Mammary epithelial cell (primary cell): ENCODE measurements around the gene DOCK2.

Experiments used
- CTCF ChIP-seq, 2 donors: IDR thresholded peaks in 1 of 2; conservative IDR thresholded peaks in 1 of 2; 2 replicates each; pipeline ENCODE4 v1.5.1; 2011 to 2012; ENCODE audit warnings: inconsistent platforms in 2 of 2, low read length in 2 of 2, mild to moderate bottlenecking in 2 of 2, control low read depth in 1 of 2, low read depth in 1 of 2; ENCODE audit not compliant: insufficient read depth in 1 of 2; ENCODE audit errors: extremely low read depth in 1 of 2
- EZH2 ChIP-seq: IDR thresholded peaks from 2 replicates; pipeline ENCODE4 v1.6.1; 2012; ENCODE audit warnings: low read length, inconsistent platforms, borderline replicate concordance

GRCh38 chr5:169691471-169691870 lies 54.4 kb downstream of the DOCK2 start:
- no peak for TF ChIP-seq CTCF (conservative IDR thresholded peaks at IDR 0.05 in 1 of 2, IDR thresholded peaks at IDR 0.05 in 1 of 2; ENCODE audit: extremely low read depth in 1 of 2, insufficient read depth in 1 of 2, low read depth in 1 of 2, low read length in 2 of 2)
- no peak for TF ChIP-seq EZH2
